ENCODE measurements around the gene RBPJ.

DNA sequence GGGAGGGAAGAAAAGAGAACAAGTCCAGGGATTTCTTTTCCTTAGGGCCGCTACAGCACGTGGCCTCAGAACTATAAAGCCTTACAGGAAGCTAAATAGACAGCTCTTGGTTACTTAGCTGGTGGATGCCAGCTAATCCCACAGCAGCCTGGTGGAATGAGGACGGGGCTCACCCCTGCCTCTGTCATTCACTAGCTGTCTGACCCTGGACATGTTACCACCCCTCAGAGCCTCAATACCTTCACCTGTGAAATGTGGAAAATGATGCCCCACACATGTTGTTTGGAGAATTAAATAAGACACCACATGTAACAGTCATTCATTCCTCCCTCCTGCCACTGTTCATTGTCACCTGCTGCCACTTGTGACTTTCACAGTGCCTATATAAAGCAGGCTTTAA, 153.7 kb downstream of the RBPJ start:
- TF ChIP-seq, protein P1, sequence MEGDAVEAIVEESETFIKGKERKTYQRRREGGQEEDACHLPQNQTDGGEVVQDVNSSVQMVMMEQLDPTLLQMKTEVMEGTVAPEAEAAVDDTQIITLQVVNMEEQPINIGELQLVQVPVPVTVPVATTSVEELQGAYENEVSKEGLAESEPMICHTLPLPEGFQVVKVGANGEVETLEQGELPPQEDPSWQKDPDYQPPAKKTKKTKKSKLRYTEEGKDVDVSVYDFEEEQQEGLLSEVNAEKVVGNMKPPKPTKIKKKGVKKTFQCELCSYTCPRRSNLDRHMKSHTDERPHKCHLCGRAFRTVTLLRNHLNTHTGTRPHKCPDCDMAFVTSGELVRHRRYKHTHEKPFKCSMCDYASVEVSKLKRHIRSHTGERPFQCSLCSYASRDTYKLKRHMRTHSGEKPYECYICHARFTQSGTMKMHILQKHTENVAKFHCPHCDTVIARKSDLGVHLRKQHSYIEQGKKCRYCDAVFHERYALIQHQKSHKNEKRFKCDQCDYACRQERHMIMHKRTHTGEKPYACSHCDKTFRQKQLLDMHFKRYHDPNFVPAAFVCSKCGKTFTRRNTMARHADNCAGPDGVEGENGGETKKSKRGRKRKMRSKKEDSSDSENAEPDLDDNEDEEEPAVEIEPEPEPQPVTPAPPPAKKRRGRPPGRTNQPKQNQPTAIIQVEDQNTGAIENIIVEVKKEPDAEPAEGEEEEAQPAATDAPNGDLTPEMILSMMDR (IDR thresholded peaks at IDR 0.05; ENCODE audit: poor library complexity): no peak
- TF ChIP-seq EZH2 (IDR thresholded peaks at IDR 0.05; ENCODE audit: borderline replicate concordance): no peak
